Pulmonary artery endothelial cell (primary cell): ENCODE data around the gene B4GALT6. TPM values are rescaled to one million over a fixed set of nuclear protein-coding genes. Genes with fewer than 3 reads are reported as not detected.

Experiments used
- DNase-seq: peaks from one replicate; pipeline ENCODE4 v3.0.0-alpha.2; 2011; ENCODE audit warnings: low read depth, low spot score
- total RNA-seq: library from RNA; depleted of rRNA; stranded (reverse); fragments of >200 nt; gene quantifications from 2 replicates; pipeline ENCODE4 v1.2.3, GENCODE V29; 2014

Gene B4GALT6
- total RNA-seq, 1 donor from 2014 or later = 9.1 TPM

- no peak for DNase-seq
Observed at GRCh38 chr18:31596081-31596872, 88.1 kb downstream of the B4GALT6 start.

DNA sequence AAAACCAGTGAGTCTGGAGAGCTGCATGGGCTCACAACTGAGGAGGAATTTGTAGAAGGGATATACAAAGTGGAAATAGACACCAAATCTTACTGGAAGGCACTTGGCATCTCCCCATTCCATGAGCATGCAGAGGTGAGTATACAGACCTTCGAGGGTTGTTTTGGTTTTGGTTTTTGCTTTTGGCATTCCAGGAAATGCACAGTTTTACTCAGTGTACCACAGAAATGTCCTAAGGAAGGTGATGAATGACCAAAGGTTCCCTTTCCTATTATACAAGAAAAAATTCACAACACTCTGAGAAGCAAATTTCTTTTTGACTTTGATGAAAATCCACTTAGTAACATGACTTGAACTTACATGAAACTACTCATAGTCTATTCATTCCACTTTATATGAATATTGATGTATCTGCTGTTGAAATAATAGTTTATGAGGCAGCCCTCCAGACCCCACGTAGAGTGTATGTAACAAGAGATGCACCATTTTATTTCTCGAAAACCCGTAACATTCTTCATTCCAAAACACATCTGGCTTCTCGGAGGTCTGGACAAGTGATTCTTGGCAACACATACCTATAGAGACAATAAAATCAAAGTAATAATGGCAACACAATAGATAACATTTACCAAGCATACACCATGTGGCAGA lies 89.1 kb downstream of the B4GALT6 start:
- no peak for DNase-seq

DNA sequence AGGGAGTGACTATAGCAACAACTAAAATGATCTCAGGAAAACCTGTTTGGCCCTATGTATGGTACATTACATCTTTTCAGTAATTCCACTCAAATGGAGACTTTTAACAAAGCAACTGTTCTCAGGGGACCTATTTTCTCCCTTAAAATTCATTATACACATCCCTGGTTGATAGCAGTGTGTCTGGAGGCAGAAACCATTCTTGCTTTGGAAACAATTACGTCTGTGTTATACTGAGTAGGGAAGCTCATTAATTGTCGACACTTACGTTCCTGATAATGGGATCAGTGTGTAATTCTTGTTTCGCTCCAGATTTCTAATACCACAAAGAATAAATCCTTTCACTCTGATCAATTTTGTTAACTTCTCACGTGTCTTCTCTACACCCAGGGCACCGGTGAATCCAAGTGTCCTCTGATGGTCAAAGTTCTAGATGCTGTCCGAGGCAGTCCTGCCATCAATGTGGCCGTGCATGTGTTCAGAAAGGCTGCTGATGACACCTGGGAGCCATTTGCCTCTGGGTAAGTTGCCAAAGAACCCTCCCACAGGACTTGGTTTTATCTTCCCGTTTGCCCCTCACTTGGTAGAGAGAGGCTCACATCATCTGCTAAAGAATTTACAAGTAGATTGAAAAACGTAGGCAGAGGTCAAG lies 91.7 kb downstream of the B4GALT6 start:
- no peak for DNase-seq

GRCh38 chr18:31591628-31592027 lies 92.8 kb downstream of the B4GALT6 start, which contains the start of gene TTR:
TTR (plus strand) TSS chr18:31591877; CDS start chr18:31591903, 26 bp downstream.
- no peak for DNase-seq

DNA sequence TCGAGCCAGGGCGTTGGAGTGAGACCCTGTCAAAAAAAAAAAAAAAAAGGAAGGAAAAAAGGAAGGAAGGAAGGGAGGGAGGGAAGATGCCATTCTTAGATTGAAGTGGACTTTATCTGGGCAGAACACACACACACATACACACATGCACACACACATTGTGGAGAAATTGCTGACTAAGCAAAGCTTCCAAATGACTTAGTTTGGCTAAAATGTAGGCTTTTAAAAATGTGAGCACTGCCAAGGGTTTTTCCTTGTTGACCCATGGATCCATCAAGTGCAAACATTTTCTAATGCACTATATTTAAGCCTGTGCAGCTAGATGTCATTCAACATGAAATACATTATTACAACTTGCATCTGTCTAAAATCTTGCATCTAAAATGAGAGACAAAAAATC lies 93.3 kb downstream of the B4GALT6 start:
- DNase-seq = no peak

DNA sequence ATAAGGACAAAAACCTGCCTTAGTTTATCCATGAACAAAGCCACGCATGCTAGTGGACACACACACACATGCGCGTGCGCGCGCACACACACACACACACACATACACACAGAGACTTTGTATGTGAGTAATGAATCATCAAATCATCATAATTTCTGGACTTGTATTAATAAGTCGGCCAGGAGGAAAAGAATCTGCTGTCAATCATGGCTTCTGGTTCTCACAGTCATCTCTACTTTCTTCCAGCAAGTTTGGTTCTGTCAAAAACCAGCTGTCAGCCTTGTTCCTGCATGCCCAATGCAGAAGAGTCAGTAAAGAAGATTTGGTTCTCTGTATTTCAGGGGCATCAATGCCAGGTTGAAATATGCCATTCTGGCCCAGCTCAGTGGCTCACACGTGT lies 93.8 kb downstream of the B4GALT6 start:
- no peak for DNase-seq

DNA sequence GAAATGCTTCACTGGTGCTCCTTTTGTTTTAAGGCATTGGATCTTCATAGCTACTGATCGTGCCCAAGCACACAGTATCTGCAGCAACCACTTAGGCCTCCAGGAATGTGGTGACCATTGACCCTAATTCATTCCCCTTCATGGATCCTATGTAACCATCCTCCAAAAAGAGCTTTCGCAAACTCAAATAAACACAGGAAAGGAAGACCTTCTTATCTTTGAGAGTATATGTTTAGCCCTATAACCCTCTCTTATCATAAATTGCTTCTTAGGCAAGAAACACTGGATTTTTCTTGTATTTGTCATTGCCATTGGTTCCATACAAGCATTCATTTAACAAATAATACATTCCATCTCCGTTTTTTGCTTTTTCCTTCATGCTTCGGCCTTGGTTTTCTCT lies 96.9 kb downstream of the B4GALT6 start:
- no peak for DNase-seq

DNA sequence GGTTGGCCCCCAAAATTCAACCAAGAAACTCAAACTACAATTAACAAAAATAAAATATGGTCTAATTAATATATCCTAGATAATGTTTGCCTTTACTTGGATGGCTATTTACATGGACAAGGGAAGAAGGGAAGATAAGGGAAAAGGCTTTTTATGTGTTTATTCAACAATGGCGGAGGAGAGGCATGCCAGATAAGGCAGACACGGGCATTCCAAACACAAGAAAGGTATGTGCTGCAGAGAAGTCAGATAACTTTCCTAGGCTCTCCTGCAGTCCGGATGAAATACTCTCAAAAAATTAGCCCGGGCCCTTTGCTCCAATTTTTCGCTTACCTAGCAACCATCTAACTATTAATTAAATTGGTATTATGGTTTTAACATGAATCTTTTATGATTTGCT lies 97.8 kb downstream of the B4GALT6 start:
- no peak for DNase-seq

DNA sequence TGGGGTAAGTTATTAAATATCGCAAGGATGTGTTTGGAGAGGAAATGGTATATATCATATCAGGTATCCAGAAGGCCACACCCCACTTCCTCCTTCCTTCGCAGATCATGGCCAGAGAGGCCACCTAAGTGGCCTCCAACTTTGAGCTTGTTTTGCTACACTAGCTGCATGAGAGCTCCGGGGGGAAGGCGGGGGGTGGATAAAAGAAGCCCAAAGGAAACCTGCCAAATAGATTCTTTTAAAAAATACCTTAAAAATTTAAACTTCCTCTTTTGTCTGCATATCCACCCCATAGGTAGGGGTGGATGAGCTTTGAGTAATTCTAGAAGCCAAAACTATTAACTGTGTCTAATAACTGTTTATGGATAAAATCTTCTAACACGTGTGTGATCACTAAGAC lies 98.4 kb downstream of the B4GALT6 start:
- DNase-seq = no peak

- no peak for DNase-seq
Observed at GRCh38 chr18:31583185-31583854, 101.1 kb downstream of the B4GALT6 start.

- DNase-seq = peak; percentile 29
Observed at GRCh38 chr18:31581498-31582197, 102.7 kb downstream of the B4GALT6 start.

- no peak for DNase-seq
Observed at GRCh38 chr18:31579375-31579774, 105.0 kb downstream of the B4GALT6 start.

DNA sequence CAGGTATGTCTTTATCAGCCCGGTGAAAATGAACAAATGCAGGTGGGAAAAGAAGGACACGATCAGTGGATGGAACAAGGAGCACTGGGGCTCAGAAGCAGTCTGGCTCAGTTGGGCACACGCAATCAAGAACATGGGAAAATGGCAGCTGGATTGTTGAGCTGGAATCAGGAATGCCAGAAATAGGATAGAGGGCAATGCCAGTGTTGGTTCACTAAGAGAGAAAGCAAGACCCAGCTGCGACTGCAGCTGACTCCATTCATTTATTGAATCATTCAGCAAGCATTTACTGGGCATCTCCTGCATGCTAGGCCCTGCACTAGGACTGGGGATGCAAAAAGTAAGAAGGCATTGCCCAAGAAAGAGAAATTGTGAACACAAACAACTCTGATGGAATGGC lies 106.3 kb downstream of the B4GALT6 start:
- no peak for DNase-seq

DNA sequence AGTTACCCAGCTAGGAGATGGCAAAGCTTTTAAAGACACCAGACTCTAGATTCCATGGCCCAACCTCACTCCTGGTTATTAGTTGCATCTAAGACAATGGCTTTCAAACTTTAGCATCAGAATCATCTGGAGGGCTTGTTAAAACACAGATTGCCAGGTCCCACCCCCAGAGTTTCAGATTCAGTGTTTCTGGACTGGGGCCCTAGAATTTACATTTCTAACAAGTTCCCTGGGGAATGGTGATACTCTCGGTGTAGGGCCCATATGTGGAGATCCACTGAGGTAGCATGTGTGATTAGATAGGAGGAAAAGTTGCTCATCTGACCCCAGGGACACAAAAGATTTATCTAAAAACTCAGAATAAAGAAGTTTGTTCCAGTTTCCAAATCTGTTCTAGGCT lies 107.2 kb downstream of the B4GALT6 start:
- no peak for DNase-seq

DNA sequence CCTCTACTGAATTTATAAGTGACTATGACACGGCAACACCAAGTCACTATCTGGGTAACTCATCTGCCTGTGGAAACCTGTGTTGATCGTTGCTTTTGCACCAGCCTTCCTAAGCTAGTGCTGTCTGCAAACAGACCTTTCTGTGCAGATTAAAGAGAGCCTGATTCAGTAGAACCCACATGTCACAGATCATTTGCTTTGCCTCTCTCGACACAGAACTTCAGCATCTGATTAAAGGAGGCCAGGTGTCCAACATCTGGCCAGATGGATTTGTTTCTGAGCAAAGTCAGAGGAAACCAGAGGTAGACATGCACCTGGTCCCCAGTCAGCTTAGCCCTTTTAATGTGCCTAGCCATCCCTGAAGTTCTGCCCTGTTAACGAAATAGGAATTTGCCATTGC lies 107.7 kb downstream of the B4GALT6 start:
- DNase-seq = no peak

- no peak for DNase-seq
Observed at GRCh38 chr18:31575515-31576257, 108.7 kb downstream of the B4GALT6 start.

- DNase-seq = no peak
Observed at GRCh38 chr18:31574359-31574758, 110.0 kb downstream of the B4GALT6 start.
